ENCODE results near the gene KSR1.
A peak's percentile ranks its signal among the peaks of the same experiment; 100 is the strongest.

KSR1 gene

DNA sequence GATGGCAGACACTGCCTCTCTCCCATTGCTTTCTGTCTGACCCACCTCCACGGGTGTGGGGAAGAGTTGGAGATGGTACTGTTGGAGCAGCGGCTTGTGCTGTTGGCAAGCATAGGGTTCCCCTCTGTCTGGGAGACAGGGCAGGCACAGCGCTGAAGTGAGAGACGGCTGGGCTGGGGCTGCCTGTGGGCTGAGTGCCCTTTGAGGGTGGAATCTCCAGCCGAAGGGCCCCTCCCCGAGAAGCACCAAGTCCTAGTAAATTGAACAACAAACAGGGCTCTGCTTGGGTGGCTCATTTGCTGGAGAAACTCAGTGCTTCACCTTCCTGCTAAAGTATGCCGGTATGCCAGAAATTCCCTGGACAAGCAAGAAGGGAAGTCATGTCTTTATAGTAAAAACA is 79.7 kb downstream of the KSR1 start:
- H3K4me3 ChIP-seq (ENCODE audit: low read length), result no peak overlapping the region
- no peak for DNase-seq (ENCODE audit: low read depth)
- TF ChIP-seq, protein P1, sequence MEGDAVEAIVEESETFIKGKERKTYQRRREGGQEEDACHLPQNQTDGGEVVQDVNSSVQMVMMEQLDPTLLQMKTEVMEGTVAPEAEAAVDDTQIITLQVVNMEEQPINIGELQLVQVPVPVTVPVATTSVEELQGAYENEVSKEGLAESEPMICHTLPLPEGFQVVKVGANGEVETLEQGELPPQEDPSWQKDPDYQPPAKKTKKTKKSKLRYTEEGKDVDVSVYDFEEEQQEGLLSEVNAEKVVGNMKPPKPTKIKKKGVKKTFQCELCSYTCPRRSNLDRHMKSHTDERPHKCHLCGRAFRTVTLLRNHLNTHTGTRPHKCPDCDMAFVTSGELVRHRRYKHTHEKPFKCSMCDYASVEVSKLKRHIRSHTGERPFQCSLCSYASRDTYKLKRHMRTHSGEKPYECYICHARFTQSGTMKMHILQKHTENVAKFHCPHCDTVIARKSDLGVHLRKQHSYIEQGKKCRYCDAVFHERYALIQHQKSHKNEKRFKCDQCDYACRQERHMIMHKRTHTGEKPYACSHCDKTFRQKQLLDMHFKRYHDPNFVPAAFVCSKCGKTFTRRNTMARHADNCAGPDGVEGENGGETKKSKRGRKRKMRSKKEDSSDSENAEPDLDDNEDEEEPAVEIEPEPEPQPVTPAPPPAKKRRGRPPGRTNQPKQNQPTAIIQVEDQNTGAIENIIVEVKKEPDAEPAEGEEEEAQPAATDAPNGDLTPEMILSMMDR (conservative IDR thresholded peaks at IDR 0.05; ENCODE audit: low read depth, low read length), result no peak

DNA sequence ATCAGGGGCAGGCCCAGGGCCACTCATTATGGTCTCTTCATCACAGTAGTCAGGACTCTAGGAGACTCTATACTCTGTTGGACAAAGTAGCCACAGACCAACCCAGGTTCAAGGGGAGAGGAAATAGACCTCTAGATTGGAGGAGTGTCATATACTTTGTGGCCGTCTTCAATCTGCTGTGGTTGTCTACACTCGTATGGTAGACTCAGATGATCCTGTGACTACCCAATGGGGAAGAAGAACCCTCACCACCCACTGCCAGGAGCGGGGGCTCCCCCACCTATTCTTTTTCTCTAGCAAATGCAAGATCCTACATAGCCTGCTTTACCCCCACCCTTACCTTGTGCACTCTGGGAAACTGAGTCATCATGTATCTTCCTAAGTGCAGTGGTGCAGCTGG is 80.5 kb downstream of the KSR1 start:
- no peak overlapping the region for H3K4me3 ChIP-seq (ENCODE audit: low read length)
- DNase-seq (ENCODE audit: low read depth), result no peak
- TF ChIP-seq, protein P1 (conservative IDR thresholded peaks at IDR 0.05; ENCODE audit: low read depth, low read length), result no peak

DNA sequence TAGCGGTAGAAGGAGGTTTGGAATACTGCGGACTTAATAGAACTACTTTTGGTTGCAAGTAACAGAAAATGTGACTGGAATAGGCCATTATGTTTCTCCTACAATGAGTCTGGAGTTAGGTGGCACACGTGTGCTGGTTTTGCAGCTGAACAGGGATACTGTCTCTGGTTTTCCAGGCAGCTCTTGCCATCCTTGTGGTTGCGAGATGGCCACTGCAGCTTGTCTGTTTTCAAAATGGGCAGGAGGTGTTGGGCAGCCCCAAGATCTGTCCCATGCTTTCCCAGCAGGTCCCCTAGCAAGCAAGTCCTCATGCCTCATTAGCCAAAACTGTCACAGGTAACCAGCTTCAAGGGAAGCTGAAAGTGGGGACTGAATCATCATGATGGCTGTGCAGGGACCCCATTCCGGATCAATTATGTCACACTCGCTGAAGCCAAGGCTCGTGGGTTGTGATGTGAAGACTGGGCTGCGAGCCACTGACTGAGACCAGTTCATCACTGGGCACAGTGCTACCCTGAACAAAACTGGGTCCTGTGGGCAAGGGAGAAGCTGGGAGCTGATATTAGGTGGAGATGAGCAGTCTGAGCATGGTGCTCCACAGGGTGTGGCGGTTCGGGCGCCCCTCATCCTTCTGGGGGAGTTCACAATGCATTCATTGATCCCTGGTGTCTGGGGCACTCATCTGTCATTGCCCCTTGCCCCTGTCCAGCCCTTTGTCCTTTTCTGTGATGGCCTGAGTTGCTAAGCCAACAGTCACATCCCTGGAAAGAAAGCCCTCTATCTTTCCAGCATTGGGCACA is 82.1 kb downstream of the KSR1 start:
- no peak for DNase-seq (ENCODE audit: low read depth)
- H3K4me3 ChIP-seq (ENCODE audit: low read length), result no peak overlapping the region
- TF ChIP-seq, protein P1 (conservative IDR thresholded peaks at IDR 0.05; ENCODE audit: low read depth, low read length), result no peak

DNA sequence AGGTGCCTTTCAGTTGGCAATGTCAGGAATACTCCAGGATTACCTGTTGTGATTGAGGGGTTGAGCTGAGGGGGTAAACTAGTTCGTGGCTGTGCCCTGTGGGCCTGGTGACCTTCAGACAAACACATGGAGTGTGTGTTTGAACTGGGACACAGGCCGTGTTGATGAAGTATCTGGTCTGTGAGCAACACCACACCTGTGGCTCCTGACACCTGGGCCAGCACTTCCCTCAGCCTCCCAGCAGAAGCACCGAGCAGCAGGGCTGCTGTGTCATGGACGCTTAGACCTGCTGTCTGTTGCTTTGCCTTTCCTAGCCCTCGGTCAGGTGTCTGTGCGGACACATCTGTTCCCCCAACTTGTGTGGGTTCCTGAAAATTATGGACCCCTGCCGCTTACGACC is 82.9 kb downstream of the KSR1 start:
- TF ChIP-seq, protein P1 (conservative IDR thresholded peaks at IDR 0.05; ENCODE audit: low read depth, low read length), result no peak
- no peak overlapping the region for H3K4me3 ChIP-seq (ENCODE audit: low read length)

DNA sequence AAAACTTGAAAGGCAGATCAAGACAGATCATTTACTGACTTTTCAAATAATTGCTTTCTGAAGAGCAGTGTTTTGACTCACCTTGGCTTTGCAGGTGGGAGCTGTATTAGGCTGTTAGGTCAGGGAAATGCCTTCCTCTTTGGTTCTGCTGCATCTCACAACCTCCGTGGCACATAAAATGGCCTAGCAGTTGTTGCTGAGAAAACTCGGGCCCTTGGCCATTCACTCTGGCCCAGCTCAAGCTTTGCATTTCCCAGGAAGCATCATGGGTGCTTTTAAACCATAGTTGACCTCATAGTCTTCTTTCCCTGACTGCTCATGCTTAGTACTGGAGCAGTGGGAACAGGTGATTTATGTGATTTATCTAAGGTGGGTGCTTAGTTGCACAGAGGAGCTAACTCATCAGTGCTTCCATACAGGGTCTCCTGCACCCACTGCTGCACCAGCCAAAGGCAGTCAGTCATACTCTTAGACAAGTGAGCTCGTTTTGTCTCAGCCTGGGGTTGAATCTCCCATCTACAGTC is 83.6 kb downstream of the KSR1 start:
- no peak overlapping the region for H3K4me3 ChIP-seq (ENCODE audit: low read length)
- DNase-seq (ENCODE audit: low read depth), result no peak
- TF ChIP-seq, protein P1 (conservative IDR thresholded peaks at IDR 0.05; ENCODE audit: low read depth, low read length), result no peak

More for the DNA sequence above, 82.9 kb downstream of the KSR1 start:
- no peak for DNase-seq (ENCODE audit: low read depth)

DNA sequence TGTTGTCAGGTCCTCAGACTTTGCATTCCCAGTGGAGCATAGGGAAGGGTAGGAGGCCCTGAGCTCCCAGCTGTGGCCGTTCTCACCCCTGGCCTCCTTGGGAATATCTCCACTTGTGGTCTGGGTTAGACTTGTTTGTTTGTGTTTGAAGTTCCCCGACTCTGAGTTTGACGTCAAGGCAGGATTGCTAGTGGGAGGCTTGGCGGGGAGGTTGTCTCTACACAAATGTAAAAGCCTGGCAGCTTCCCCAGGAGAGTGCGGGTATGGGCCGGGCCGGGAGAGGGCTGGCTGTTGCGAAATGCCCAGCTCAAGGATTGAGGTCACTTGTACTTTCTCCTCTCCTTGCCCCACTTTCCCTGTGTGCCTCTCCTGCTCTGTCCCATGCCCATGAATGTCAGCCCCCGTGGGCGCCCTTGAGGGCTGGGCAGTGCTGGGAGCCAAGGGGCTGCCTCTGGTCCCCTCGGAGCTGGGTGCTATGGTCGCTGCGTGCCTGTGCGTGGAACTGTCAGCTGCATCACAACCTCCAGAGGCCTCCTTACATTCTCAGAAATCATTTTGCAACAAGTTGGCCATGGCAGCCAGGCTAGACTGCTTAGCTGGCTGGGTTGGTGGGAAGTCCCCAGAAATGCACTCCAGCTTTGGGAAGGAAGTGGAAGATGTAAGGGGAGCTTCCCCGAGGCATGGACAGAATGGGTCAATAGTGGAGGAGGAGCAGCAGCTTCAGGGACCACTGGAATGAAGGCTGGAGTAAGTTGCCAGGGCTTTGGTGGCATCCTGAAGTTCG is 84.3 kb downstream of the KSR1 start:
- H3K4me3 ChIP-seq (ENCODE audit: low read length), result no peak overlapping the region
- TF ChIP-seq, protein P1 (conservative IDR thresholded peaks at IDR 0.05; ENCODE audit: low read depth, low read length), result peak; percentile 0
- DNase-seq (ENCODE audit: low read depth), result peak; percentile 90

Measured in retinal pigment epithelial cell (primary cell).